LNCaP clone FGC (cell line): ENCODE measurements around the gene RET.

Source experiments
- DNase-seq: peaks from one replicate; pipeline ENCODE4 v3.0.0-alpha.2; 2011; ENCODE audit warnings: low read depth
- H3K4me3 ChIP-seq: 2 replicates; pipeline ENCODE4 v1.5.1; 2011; ENCODE audit warnings: mild to moderate bottlenecking, low read depth, low read length, control low read depth
- TF ChIP-seq, protein P1 (sequence below): IDR thresholded peaks from 2 replicates; pipeline ENCODE4 v1.5.1; 2012; ENCODE audit warnings: mild to moderate bottlenecking; ENCODE audit not compliant: control insufficient read depth, insufficient read depth; ENCODE audit errors: extremely low read depth

RET gene

DNA sequence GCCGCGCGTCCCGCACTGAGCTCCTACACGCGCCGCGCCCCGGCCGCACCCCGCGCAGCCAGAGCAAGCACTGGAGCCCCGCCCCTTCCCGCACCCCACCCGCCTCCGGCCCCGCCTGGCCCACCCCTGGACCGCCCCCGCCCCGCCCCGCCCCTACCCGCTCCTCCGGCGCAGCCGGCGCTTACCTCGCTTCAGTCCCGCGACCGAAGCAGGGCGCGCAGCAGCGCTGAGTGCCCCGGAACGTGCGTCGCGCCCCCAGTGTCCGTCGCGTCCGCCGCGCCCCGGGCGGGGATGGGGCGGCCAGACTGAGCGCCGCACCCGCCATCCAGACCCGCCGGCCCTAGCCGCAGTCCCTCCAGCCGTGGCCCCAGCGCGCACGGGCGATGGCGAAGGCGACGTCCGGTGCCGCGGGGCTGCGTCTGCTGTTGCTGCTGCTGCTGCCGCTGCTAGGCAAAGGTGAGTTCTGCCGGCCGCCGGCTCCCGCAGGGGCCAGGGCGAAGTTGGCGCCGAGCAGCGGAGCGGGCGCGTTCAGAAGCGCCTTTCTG, at the start of gene RET:
Gene RET (plus strand): TSS at position 194 of the 545 bp plus-strand sequence. CDS start 190 bp downstream, at position 384.
- 0 out of 2 replicates have a peak within 1 kb of the TSS, but pooled peaks have one; percentile 9 for H3K4me3 ChIP-seq
- DNase-seq: no peak
- TF ChIP-seq, protein P1, sequence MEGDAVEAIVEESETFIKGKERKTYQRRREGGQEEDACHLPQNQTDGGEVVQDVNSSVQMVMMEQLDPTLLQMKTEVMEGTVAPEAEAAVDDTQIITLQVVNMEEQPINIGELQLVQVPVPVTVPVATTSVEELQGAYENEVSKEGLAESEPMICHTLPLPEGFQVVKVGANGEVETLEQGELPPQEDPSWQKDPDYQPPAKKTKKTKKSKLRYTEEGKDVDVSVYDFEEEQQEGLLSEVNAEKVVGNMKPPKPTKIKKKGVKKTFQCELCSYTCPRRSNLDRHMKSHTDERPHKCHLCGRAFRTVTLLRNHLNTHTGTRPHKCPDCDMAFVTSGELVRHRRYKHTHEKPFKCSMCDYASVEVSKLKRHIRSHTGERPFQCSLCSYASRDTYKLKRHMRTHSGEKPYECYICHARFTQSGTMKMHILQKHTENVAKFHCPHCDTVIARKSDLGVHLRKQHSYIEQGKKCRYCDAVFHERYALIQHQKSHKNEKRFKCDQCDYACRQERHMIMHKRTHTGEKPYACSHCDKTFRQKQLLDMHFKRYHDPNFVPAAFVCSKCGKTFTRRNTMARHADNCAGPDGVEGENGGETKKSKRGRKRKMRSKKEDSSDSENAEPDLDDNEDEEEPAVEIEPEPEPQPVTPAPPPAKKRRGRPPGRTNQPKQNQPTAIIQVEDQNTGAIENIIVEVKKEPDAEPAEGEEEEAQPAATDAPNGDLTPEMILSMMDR: no peak

GRCh38 chr10:43027331-43027955, 49.4 kb upstream of the RET start:
- TF ChIP-seq, protein P1: no peak
- no peak overlapping the region for H3K4me3 ChIP-seq
- DNase-seq: no peak

GRCh38 chr10:43028143-43028542, 48.7 kb upstream of the RET start:
- DNase-seq: no peak
- no peak overlapping the region for H3K4me3 ChIP-seq
- TF ChIP-seq, protein P1: no peak

- no peak for DNase-seq
- TF ChIP-seq, protein P1: no peak
- no peak overlapping the region for H3K4me3 ChIP-seq
These were observed 47.8 kb upstream of the RET start for GRCh38 chr10:43029043-43029442.

DNA sequence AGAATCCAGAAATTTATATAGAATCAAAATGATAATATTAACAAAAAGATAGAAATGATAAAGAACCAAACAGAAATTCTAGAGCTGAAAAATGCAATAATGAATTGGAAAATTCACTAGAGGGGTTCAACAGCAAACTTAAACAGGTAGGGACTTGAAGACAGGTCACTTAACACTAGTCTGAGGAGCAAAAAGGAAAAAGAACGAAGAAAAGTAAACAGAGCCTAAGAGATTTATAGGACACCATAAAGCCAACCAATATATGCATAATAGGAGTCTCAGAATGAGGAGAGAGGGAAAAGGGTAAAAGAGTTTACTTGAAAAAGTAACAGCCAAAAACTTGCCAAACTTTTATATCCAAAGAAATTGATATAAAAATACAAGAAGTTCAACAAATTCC, 44.3 kb upstream of the RET start:
- TF ChIP-seq, protein P1: no peak
- H3K4me3 ChIP-seq: no peak overlapping the region
- no peak for DNase-seq

- TF ChIP-seq, protein P1: no peak
- H3K4me3 ChIP-seq: no peak overlapping the region
- DNase-seq: no peak
These were observed 41.1 kb upstream of the RET start for GRCh38 chr10:43035800-43036199.
